ENCODE measurements around the gene ZEB2. TPM values are rescaled to one million over a fixed set of nuclear protein-coding genes. Genes with fewer than 3 reads are reported as not detected.

ZEB2 gene
- total and polyA plus RNA-seq, 4 donors: 7.6 to 39.6 (median 22.2) TPM

DNA sequence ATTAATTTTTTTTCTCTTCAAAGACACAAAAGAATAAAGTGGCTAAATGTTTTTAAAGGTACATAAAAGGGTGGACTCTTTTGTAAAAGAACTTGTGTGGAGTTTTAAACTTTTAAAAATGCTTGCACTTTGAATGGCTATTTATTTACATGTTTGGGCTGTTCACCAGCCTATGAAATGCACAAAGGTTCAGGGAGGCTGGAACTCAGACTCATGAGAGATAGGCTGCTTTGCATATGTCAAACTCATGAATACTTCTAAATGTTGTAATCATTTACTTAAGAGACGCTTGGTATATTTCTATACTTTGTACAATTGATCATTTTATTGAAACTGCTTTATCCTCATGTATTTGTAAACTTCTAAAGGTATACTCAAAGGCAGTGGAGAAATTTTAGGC lies 79.9 kb downstream of the ZEB2 start:
- TF ChIP-seq, protein P1, sequence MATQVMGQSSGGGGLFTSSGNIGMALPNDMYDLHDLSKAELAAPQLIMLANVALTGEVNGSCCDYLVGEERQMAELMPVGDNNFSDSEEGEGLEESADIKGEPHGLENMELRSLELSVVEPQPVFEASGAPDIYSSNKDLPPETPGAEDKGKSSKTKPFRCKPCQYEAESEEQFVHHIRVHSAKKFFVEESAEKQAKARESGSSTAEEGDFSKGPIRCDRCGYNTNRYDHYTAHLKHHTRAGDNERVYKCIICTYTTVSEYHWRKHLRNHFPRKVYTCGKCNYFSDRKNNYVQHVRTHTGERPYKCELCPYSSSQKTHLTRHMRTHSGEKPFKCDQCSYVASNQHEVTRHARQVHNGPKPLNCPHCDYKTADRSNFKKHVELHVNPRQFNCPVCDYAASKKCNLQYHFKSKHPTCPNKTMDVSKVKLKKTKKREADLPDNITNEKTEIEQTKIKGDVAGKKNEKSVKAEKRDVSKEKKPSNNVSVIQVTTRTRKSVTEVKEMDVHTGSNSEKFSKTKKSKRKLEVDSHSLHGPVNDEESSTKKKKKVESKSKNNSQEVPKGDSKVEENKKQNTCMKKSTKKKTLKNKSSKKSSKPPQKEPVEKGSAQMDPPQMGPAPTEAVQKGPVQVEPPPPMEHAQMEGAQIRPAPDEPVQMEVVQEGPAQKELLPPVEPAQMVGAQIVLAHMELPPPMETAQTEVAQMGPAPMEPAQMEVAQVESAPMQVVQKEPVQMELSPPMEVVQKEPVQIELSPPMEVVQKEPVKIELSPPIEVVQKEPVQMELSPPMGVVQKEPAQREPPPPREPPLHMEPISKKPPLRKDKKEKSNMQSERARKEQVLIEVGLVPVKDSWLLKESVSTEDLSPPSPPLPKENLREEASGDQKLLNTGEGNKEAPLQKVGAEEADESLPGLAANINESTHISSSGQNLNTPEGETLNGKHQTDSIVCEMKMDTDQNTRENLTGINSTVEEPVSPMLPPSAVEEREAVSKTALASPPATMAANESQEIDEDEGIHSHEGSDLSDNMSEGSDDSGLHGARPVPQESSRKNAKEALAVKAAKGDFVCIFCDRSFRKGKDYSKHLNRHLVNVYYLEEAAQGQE (IDR thresholded peaks at IDR 0.05): no peak
- TF ChIP-seq, protein P2, sequence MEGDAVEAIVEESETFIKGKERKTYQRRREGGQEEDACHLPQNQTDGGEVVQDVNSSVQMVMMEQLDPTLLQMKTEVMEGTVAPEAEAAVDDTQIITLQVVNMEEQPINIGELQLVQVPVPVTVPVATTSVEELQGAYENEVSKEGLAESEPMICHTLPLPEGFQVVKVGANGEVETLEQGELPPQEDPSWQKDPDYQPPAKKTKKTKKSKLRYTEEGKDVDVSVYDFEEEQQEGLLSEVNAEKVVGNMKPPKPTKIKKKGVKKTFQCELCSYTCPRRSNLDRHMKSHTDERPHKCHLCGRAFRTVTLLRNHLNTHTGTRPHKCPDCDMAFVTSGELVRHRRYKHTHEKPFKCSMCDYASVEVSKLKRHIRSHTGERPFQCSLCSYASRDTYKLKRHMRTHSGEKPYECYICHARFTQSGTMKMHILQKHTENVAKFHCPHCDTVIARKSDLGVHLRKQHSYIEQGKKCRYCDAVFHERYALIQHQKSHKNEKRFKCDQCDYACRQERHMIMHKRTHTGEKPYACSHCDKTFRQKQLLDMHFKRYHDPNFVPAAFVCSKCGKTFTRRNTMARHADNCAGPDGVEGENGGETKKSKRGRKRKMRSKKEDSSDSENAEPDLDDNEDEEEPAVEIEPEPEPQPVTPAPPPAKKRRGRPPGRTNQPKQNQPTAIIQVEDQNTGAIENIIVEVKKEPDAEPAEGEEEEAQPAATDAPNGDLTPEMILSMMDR (IDR thresholded peaks at IDR 0.05; ENCODE audit: low read depth, low read length, missing input control): no peak
- TF ChIP-seq JUND (IDR thresholded peaks at IDR 0.05) (no peak), YY1 (IDR thresholded peaks at IDR 0.05) (no peak), SP1 (IDR thresholded peaks at IDR 0.05) (no peak), GABPA (IDR thresholded peaks at IDR 0.05 in 1 of 2, conservative IDR thresholded peaks at IDR 0.05 in 1 of 2) (no peak), TAF1 (conservative IDR thresholded peaks at IDR 0.05) (no peak), RAD21 (IDR thresholded peaks at IDR 0.05) (no peak), EGR1 (IDR thresholded peaks at IDR 0.05; ENCODE audit: low read depth in 2 of 2) (no peak), FOXA1 (IDR thresholded peaks at IDR 0.05) (no peak), HNF4G (IDR thresholded peaks at IDR 0.05) (no peak), HNF4A (conservative IDR thresholded peaks at IDR 0.05) (no peak), FOXA2 (IDR thresholded peaks at IDR 0.05) (no peak)
- TF ChIP-seq, protein P3, sequence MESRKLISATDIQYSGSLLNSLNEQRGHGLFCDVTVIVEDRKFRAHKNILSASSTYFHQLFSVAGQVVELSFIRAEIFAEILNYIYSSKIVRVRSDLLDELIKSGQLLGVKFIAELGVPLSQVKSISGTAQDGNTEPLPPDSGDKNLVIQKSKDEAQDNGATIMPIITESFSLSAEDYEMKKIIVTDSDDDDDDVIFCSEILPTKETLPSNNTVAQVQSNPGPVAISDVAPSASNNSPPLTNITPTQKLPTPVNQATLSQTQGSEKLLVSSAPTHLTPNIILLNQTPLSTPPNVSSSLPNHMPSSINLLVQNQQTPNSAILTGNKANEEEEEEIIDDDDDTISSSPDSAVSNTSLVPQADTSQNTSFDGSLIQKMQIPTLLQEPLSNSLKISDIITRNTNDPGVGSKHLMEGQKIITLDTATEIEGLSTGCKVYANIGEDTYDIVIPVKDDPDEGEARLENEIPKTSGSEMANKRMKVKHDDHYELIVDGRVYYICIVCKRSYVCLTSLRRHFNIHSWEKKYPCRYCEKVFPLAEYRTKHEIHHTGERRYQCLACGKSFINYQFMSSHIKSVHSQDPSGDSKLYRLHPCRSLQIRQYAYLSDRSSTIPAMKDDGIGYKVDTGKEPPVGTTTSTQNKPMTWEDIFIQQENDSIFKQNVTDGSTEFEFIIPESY (IDR thresholded peaks at IDR 0.05): no peak
- TF ChIP-seq, protein P4, sequence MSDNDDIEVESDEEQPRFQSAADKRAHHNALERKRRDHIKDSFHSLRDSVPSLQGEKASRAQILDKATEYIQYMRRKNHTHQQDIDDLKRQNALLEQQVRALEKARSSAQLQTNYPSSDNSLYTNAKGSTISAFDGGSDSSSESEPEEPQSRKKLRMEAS (IDR thresholded peaks at IDR 0.05): no peak
- TF ChIP-seq, protein P5, sequence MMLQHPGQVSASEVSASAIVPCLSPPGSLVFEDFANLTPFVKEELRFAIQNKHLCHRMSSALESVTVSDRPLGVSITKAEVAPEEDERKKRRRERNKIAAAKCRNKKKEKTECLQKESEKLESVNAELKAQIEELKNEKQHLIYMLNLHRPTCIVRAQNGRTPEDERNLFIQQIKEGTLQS (IDR thresholded peaks at IDR 0.05): no peak
- Histone ChIP-seq H3K4me1 (ENCODE audit: control insufficient read depth in 4 of 4, insufficient read depth in 4 of 4, low read length in 3 of 4) (peaks cover 0 to 2% (median 0%) of the 10 kb centered on the region in 4 donors), H3K27me3 (ENCODE audit: control insufficient read depth in 4 of 4, insufficient read depth in 4 of 4, low read length in 3 of 4) (no peaks in the 10 kb centered on the region), H3K9me3 (ENCODE audit: control insufficient read depth in 4 of 4, low read length in 3 of 4) (no peaks in the 10 kb centered on the region), H3K27ac (ENCODE audit: low read depth in 1 of 2, low read length in 2 of 2) (no peak overlapping the region), H3K36me3 (ENCODE audit: control insufficient read depth in 4 of 4, insufficient read depth in 3 of 4, low read depth in 1 of 4, low read length in 3 of 4) (no peaks in the 10 kb centered on the region), H3K4me3 (ENCODE audit: low read depth in 1 of 3, low read length in 3 of 3) (no peak overlapping the region), H3K9ac (ENCODE audit: low read depth in 1 of 2, low read length in 2 of 2) (no peak overlapping the region)
- no peak for DNase-seq (ENCODE audit: low spot score)
- 79% methylated on average over 1 of the region's 1 CpG for WGBS
